NOMO-1 treated with dmso at 0.1 percent for 144 hours (cell line): ENCODE data around the gene ARID3B.
A peak's percentile ranks its signal among the peaks of the same experiment; 100 is the strongest.
"Not testable (repeated sequence)": the region's sequence is repeated elsewhere in the genome, so short reads cannot be mapped to it uniquely, and the experiment has no call there.

Source experiments
- DNase-seq: peaks from one replicate; lab custom pipeline; 2025; ENCODE audit not compliant: unreplicated experiment; lab: John Stamatoyannopoulos, UW

Gene ARID3B, protein sequence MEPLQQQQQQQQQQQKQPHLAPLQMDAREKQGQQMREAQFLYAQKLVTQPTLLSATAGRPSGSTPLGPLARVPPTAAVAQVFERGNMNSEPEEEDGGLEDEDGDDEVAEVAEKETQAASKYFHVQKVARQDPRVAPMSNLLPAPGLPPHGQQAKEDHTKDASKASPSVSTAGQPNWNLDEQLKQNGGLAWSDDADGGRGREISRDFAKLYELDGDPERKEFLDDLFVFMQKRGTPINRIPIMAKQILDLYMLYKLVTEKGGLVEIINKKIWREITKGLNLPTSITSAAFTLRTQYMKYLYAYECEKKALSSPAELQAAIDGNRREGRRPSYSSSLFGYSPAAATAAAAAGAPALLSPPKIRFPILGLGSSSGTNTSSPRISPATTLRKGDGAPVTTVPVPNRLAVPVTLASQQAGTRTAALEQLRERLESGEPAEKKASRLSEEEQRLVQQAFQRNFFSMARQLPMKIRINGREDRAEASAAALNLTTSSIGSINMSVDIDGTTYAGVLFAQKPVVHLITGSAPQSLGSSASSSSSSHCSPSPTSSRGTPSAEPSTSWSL

DNA sequence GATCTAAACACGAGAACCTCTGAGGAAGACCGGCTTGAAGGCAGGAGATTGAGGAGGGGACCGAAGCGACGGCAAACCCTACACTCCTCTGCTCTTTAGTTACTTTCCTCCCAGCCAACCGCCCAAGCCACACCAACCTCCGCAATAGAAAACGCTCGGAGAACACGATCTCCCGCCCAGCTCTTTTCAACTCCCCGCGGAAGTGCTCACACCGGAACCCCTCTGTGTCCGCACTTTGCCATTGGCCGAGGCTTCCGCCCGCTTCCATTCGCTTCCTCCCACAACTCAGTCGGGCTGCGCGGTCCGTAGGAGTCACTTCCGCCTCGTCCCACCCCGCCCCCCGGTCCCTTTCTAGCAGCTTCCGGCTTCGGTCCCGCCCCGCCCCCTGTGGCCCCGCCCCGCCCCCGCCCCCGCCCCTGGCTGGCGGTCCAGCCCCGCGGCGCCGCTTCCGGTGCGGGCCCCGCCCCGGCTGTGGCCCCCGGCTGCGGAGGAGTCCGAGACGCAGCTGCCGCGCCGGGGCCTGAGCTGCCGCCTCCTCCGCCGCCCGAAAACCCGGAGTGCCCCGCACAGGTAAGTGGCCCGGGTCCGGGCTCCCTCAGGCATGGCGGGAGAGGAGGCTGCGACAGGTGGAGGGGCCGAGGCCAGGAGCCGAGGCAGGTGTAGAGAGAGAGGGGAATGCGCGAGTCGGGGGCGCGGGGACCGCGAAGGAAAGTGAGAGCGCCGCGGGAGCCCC lies at the start of gene ARID3B:
Gene ARID3B (plus strand): TSS at position 460 of the 733 bp plus-strand sequence. CDS start 2,717 bp downstream, outside the sequence.
- peak; percentile 98 for DNase-seq

DNA sequence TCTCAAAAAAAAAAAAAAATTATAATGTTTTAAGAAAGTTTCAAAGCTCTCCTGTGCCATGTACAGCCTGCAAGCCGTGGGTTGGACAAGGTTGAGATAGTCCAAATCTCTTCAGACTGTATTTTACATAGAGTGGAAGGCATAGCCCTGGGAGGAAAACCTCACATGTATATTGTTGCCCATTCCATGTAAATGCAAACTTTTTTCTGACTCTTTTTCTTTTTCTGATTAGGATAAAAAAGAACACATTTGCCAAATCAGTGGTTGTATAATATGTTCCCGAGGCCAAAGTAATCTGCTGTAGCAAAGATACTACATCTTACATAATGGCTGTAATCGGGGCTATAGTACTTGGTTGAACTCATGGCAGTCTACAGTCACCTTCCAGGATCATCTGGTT lies 44.4 kb upstream of the ARID3B start:
- no peak for DNase-seq

DNA sequence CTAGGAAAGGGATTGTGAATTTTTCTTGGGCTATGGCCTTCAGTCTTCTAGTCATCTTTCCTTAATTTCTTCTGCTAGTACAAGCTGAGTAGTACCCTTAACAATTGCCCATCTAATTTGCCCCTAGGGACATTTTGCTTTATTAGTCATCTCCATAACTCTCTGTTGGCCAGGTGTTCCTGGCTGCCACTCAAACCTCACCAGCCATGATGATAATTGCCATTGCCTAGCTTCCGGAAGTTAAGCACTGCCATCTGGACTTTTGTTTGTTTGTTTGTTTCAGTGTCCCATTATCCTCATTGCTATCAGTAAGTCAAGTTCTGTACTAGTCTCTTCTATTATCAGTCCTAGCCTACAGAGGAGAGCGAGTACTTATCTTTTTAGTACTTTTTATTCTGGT lies 43.4 kb upstream of the ARID3B start:
- no peak for DNase-seq

DNA sequence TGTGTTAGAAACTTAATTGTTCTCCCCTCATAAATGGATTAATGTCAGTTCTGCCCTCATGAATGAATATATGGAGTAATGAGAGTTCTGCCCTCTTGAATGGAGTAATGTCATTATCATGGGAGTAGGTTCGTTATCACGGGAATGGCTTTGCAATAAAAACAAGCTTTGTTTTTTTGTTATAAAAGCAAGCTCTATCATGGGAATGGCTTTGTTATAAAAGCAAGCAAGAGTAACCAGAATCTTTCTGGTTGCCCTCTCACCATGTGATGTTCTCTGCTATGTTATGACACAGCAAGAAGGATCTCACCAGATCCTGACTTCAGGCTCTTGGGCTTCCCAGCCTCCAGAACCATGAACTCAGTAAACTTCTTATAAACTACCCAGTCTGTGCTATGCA lies 41.7 kb upstream of the ARID3B start:
- no peak for DNase-seq

DNA sequence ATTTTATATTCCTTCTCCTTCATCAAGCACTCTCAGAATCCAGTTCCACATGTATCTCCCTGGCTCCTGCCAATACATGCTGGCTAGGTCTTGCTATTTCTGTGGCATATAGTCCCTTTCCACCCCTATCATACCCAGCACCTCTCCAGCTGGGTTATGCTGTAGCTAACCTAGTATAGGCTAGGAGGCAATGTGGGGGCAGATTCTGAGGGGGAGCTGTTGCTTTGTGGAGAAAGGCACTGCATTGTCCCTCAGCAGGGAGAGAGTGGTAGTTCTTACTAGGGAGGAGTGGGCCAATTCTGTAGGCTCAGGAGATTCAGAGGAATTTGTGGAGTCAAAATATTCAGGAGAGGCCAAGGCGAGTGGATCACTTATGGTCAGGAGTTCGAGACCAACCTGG lies 40.6 kb upstream of the ARID3B start:
- DNase-seq: no peak

DNA sequence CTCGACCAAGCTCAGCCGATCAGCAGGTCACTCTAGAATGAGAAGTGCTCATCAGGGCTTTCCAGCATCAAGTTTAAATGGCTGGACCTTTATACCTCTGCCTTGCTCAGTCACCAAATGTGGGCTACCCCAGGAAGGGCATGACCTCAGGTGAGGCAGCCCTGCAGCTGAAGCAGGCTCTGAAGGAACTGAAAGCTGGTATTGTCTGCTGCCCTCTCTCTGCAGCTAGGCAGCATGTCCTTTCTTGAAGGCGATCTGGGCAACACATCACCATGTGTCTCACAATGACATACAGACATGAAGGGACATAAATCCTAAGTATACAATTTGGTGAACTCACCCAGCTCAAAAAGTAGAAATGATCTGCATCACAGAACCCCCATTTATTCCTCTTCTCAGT lies 38.7 kb upstream of the ARID3B start:
- no peak for DNase-seq

DNA sequence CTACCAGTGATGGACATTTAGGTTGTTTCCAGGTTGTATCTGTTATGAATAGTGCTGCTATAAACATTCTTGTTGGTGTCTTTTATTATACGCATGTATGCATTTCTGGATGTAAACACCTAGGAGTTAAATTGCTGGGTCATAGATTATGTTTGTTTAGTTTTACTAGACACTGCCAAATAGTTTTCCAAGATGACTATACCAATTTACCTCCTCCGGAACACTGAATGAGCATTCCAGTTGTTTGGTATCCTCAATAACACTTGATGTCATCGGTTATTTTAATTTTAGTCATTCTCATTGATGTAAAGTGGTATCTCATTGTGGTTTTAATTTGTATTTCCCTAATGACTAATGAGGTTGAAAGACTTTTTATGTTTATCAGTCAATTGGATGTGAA lies 36.6 kb upstream of the ARID3B start:
- no peak for DNase-seq

DNA sequence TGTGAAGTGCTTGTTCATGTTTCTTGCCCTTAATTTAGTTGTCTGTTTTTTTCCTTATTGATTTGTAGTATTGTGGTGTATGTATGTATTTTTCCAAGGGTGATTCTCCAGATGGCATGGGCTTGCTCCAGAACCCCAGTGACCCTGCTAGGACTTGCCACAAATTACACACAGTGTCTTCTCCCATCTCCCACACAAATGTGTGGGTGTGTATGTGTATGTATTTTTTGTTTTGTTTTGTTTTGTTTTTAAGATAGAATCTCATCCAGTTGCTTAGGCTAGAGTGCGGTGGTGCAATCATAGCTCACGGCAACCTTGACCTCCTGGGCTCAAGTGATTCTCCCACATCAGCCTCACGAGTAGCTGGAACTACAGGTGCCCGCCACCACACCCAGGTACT lies 36.2 kb upstream of the ARID3B start:
- no peak for DNase-seq

DNA sequence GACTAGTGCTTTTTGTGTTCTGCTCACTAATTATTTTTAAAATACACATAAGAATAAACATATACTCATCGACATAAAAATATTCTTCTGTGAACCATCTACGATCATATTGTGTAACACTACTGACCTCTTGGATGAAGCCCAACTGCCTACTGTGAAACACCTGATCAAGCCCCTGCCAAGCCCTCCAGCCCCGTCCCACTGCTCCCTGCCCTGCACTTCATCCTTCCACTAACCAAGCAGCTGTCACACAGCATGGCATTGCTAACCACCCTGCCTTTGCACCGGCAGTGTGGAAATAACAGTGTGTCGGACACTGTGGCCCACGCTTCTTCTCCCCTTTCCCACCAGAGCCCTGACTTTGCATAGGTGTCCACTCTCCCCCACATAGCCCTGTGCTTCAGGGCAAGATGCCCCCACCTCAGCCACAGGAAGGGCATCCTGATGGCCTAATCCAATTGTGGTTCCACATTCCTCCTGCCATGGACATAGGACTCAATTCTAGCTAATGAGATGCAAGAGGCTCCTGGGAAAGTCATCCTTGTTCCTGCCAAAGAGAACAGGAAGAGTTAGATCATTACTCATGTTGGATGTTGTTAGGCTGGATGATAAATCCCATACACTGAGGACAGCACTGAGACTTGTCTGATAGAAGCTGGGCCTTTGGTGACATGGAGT lies 35.0 kb upstream of the ARID3B start:
- DNase-seq: no peak

DNA sequence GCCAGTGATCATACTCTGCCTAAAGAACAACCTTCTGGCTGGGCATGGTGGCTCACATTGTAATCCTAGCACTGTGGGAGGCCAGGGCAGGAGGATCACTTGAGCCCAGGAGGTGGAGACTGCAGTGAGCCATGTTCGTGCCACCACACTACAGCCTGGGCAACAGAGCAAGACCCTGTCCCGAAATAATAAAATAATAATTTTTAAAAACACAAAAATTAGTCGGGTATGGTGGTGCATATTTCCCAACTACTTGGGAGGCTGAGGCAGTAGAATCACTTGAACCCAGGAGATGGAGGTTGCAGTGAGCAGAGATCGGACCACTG lies 34.5 kb upstream of the ARID3B start:
- DNase-seq: no peak

DNA sequence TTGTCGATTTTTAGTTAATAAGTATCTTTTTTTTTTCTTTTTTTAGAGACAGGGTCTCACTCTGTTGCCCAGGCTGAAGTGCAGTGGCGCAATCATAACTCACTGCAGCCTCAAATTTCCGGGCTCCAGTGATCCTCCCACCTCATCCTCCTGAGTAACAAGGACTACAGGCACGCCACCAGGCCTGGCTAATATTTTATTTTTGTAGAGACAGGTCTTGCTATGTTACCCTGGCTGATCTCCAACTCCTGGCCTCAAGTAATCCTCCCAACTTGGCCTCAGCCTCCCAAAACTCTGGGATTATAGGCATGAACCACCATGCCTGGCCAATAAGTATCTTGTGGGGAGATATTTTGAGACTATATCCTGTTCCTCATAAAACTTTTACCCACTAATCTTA lies 29.4 kb upstream of the ARID3B start:
- DNase-seq: no peak

DNA sequence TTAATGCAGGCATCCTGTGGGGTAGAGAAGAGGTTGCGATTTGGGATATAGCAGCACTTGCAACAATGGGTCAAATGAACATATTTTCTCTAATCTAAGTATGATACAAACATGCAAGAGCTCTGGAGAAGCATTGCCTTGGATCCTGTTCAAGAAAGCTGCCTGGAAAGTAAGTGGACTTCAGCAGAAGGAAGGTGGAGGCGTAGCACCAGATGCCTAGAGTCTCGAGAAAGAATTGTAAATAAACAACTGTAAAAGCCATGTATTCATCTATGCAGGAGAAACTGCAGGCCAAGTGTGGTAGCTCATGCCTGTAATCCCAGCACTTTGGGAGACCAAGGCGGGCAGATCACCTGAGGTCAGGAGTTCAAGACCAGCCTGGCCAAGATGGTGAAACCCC lies 27.0 kb upstream of the ARID3B start:
- not testable (repeated sequence) for DNase-seq

DNA sequence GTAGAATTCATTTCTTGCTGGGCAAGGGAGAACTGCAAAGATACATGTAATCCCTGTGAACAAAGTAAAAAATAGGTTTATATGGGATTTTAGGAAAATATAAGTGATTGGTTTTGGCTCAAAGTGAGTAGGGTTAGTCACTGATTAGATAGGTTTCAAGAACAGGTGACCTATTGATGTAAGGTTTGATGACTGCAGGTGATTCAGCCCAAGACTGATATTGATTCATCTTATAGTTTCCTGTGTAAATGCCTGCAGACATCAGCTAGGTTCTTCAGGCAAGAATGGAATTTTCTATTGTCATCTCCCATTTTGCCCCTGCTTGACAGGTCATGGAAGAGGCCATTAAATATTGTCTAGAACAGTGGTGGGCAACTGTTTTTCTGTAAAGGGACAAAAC lies 23.9 kb upstream of the ARID3B start:
- DNase-seq: no peak

DNA sequence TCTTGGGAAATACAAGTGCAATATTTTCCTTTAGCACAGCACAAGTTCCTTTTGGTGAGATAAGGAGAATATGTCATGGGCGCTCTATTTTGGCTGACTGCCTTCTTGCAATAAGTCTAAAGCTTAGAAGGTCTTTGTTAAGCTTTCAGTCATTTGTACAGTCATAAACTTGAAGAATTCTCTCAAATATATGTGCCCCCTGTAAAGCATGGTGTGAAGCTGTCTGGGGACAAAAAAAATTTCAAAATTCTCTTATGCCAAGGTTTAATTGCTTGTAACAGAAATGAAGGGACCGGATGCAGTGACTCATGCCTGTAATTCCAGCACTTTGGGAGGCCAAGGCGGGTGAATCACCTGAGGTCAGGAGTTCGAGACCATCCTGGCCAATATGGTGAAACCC lies 21.7 kb upstream of the ARID3B start:
- DNase-seq: peak; percentile 25

DNA sequence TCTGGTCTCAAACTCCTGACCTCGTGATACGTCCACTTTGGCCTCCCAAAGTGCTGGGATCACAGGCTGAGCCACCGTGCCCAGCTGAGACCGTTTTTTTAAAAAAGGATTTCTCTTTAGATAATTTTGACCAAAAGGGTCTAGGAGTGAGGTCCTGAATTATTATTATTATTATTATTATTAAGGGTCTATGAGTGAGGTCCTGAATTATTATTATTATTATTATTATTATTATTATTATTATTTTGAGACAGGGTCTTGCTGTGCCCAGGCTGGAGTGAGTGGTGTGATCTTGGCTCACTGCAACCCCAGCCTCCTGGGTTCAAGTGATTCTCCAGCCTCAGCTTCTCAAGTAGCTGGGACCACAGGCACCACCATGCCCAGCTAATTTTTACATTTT lies 20.6 kb upstream of the ARID3B start:
- DNase-seq: no peak

DNA sequence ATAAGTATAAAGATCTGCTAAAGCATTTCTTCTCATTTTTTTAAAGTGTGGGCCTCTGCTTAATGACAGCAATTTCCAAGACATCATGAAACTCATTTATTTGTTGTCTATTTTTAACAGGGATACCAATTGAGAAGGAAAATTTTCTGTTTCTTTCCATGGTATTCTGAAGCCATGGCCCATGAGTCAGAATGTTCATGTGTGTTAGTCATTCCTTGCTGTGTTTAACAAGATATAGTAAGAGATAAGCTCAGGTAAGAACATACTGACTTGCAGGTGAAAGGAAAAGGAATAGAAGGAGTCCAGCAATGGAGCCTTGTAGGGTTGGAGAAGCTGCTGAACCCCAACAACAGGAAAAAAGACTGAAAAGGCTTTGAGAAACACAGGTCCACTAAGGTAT lies 17.0 kb upstream of the ARID3B start:
- DNase-seq: no peak

DNA sequence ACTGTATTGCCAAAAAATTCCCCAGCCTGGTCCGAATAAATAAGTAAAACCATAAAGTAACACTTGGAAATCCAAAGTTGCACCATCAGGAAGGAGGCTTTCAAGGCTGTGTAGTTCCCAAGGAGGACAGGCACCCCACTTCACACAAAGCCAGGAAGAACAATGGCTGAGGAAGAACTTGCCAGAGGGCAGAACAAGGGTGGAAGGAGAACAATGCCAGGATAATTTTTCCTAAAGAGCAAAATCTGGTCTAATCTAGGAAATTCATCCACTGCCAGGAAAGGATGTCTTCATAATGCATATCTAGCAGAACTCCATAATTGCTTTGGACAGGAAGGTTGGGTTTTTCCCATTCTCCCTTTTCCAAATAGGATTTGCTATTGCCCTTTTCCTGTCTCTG lies 15.7 kb upstream of the ARID3B start:
- no peak for DNase-seq

DNA sequence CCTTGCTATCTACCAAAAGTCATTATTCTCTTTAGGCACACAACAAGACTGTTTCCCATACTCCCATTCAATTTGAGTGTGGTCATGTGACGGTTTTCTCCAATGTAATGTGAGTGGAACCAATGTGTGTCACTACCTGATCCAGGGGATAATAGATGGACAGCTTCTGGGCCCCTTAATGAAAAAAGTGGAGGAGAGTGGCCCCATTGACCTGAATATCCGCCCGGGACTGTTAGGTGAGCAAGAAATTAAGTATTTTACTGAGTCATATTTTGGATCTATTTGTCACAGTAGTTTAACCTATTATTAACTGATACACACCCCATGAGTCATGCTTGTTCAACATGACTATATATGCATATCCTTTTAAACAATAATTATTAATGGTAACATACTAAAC lies 15.1 kb upstream of the ARID3B start:
- no peak for DNase-seq

DNA sequence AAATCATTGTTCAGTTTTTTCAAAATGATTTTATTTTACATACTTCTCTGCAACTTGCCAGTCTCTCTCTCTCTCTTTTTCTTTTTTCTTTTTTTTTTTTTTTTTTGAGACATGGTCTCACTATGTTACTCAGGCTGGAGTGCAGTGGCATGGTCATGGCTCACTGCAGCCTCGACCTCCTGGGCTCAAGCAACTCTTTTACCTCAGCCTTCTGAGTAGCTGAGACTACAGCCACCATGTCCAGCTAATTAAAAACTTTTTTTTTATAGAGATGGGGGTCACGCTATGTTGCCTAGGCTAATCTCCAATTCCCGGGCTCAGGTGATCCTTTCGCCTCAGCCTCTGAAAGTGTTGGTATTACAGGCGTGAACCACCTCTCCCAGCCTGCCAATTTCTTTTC lies 12.1 kb upstream of the ARID3B start:
- no peak for DNase-seq

DNA sequence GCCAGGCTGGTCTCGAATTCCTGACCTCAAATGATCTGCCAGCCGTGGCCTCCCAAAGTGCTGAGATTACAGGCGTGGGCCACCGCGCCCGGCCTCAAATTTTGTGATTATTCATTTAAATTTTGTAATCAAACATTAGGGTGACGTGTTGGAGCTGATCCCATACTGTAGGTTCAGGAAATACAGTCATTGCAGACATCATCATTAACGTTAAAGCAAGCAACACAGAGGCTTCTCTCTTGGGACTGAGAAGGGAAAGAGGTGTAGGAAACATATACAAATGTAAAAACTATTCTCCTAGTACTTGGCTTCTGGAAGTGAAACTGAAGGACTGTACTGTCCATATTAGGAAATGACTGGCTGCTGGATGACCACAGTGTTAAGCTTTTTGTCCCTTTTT lies 11.1 kb upstream of the ARID3B start:
- no peak for DNase-seq

DNA sequence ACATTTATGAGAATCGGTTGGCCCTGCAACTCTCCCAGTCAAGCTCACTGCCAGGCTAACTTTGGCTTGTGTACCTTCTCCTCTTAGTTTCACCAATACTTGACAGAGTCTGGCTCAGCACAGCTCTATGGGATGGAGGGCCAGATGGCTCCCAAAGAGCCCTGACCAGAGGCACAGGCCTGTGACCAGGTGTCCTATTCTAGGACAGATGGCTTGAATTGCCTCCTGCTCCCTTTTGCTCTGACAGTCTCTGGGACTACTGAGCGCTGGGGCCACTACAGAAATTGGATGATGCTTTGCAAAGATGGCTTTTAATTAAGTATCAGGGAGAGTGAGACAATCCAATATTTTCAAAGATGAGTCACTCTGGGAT lies 10.3 kb upstream of the ARID3B start:
- DNase-seq: no peak
